Endometrium (tissue), 2 donors: ENCODE results near the gene GNB5.
"Not testable (repeated sequence)": the region's sequence is repeated elsewhere in the genome, so short reads cannot be mapped to it uniquely, and the experiment has no call there.

ENCODE experiments used
- FAIRE-seq: peaks from 2 replicates; lab custom pipeline; 2012; peaks lifted over from hg19 to GRCh38; lab: Jason Lieb, UNC
- donor health status: control.
- donor health status: control.

Gene GNB5

DNA sequence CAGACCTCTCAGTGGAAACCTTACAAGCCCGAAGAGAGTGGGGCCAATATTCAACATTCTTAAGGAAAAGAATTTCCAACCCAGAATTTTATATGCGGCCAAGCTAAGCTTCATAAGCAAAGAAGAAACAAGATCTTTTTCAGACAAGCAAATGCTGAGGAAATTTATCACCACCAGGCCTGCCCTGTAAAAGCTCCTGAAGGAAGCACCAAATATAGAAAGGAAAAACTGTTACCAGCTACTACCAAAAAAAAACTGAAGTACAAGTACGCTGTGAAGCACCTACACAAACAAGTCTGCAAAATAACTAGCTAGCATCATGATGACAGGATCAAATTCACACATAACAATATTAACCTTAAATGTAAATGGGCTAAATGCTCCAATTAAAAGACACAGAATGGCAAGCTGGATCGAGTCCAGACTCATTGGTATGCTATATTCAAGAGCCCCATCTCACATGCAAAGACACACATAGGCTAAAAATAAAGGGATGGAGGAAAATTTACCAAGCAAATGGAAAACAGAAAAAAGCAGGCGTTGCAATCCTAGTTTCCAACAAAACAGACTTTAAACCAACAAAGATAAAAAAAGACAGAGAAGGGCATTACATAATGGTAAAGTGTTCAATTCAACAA is 25.6 kb downstream of the GNB5 start:
- FAIRE-seq = not testable (repeated sequence)

DNA sequence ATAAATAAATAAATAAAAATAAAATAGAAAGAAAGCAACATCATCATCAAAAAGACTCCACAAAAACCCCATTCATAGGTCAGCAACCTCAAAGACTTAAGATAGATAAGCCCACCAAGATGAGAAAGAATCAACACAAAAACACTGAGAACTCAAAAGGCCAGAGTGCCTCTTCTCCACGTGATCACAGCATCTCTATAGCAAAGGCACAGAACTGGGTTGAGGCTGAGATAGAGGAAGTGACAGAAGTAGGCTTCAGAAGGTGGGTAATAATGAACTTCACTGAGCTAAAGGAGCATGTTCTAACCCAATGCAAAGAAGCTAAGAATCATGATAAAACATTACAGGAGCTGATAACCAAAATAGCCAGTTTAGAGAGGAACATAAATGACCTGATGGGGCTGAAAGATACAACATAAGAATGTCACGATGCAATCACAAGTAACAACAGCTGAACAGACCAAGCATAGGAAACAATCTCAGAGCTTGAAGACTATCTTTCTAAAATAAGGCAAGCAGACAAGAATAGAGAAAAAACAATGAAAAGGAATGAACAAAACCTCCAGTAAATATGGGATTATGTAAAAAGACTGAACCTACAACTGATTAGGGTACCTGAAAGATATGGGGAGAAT is 26.4 kb downstream of the GNB5 start:
- no peak for FAIRE-seq

DNA sequence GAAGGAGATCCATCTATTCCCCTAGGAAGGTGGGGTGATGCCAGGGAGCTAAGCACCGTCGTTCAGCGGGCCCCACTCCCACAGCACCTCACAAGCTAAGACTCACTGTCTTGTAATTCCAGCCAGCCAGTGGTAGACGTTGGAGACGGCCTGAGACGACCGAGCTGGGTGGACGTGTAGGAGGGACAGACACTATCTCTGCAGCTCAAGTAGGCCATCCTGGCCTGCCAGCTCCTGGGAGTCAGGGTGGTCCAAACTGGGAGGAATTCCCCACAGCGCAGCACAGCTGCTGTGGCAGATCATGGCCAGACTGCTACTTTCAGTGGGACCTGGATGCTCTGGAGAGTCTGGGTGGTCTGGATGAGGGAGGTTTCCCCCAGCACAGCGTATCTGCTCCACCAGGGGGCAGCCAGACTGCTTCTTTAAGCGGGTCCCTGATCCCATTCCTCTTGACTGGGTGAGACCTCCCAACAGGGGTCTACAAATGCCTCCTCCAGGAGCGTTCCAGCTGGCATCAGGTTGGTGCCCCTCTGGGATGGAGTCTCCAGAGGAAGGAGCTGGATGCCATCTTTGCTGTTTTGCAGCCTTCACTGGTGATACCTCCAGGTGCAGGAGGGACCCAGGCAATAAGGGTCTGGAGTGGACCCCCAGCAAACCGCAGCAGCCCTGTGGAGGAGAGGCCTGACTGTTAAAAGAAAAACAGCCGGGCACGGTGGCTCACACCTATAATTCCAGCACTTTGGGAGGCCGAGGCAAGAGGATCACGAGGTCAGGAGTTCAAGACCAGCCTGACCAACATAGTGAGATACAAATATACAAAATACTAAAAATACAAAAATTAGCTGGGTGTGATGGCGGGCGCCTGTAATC is 27.6 kb downstream of the GNB5 start:
- FAIRE-seq = no peak

DNA sequence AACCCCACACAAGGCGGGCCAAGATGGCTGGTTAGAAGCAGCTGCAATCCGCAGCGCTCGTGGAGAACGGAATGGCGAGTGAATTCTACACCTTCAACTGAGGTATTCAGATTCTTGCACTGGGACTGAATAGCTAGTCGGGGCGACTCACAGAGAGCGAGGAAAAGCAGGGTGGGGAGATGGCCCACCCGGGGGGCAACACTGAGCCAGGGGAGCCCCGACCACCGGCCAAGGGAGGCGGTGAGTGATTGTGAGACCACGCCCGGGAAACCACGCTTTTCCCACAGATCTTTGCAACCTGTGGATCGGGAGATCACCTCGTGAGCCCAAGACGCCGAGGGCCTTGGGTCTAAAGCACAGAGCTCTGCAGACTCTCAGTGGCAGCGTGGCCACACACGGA is 28.3 kb downstream of the GNB5 start:
- FAIRE-seq = no peak

DNA sequence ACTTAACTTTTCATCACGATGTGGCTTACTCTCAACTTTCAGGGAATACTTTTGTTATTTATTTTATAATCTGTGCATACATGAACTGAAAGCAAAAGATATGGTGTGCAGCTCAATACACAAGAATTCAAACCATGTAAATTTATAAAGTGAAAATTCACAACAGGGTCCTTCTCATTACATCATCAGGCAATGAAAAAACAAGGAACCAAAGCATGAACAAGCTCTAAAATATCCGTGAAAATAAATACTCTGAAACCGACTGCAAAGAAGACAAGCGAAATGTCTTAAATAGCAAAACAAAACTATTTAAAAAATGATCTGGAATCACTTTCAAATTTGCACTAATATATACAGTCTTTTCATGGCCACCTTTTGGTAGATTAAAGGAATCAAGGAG is 28.9 kb downstream of the GNB5 start:
- FAIRE-seq = no peak

DNA sequence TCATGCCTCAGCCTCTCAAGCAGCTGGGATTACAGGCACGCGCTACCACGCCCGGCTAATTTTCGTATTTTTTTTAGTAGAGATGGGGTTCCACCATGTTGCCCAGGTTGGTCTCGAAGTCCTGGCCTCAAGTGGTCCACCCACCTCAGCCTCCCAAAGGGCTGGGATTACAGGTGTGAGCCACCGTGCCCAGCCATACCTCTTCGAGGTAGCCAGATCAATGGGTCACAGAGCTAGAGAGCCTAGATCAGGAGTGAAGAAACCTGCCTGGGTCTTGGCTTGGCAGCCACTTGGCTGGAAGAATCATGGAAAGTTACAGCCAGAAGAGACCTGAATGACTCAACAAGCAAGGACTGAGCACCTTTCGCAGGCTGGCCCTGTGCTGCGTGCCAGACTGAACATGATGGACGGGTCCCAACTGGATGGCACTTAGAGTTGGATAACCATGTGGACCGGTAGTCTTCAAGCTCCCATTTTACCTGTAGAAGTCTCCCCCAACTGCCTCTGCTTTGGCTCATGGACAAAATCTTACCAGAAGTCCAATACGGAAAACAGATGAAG is 29.7 kb downstream of the GNB5 start:
- FAIRE-seq = no peak

DNA sequence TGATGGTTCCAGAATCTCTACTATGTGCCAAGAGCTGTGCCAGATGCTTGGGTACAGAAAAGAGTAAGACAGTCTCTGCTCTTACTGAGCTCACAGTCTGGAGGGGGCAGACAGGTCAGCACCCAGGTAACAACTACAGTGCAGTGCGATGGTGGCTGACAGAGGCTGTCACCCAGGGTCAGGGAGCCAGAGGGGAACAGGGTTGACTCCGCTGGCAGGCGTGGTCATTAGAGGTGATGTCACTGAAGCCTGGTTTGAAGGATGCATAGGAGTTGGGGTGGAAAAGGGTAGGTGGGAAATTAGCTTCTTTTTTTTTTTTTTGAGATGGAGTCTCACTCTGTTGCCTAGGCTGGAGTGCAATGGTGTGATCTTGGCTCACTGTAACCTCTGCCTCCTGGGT is 31.5 kb downstream of the GNB5 start:
- FAIRE-seq = no peak

DNA sequence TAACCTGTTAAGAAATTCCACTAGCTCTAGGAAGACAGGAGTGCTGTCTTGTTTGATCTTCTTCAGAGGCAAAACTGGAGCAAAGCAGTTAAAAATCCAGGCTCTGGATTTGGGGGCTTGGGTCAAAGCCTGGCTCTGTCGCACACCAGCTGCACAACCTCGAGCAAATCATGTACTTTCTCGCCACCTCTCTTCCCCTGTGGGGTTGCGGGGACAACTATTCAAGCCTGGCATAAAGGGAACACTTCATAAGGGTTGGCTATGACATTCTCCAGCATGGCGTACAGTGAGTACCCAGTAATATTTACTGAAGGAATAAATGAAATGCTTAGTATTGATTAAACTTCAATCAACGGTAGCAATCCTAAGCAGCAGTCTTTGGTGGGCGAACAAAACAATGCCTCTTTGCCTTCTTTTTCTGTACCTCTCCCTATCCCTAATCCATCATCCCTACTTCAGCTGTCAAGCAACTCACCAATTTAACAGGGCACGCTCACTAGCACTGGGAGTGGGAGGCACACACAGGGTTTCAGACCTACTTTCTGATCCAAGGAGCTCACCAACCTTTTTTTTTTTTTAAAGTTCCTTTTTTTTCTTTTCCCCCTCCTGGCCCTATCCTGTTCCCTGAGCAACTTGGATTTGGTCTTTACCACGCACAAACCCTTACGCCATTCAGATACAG is 33.0 kb downstream of the GNB5 start:
- FAIRE-seq = no peak

DNA sequence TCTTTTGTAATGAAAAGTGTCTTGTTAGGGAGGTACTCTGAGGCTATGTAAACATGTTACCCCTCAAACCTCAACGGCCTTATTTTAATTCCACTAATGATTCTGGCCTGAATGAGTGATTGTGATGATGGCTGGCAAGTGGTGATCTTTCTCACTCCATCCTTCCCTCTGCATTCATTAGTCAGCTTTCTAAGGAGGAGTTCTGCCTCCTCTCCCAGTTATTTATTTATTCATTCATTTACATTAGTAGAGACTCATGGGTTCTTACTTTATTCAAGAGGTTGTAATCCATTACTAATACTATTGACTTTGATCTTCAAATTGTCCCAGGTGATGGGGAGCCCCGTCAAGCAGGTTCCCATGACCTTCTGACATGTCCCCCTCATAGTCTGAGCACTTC is 35.3 kb downstream of the GNB5 start:
- FAIRE-seq = no peak

DNA sequence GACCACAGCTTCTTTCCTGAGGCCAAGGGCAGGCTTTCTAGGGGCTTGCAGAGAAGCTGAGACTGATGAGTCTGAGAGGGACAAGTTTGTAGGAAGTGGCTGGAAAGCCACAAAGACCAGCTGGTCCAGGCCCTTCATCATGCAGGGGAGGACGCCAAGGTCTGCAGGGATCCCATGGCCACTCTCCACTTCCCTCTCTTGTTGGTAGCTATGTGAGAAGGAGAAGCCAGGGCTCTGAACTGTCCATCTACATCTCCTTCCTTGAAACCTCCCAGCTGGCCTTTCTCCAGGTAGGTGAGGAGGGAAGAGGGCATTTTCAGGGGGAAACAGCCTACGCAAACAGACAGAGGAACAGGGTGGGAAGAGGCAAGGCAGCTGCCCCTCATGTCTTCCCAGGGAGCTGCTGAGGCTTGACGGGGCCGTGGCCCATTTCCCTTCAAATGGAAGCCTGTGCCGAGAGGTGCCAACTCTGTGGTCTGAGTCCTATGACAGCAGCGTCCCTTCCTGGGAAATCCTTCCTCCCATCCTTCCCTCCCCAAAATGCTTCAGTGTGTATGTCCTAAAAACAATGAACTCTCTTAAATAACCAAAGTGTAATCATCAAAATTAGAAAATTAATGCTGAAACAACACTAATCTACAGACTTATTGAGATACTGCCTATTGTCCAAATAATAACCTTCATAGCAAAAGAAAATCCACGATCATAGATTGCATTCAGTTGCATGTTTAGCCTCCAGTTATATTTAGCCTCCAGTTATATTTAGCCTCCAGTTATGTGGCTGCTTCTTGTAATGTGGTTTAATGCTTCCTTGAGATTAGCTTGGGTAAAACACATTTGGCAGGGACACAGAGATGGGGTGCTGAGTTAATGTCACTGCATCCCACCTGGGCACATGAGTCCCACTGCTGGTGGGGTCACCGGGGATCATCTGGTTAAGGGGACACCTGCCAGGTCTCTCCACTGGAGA is 36.0 kb downstream of the GNB5 start:
- FAIRE-seq = no peak

DNA sequence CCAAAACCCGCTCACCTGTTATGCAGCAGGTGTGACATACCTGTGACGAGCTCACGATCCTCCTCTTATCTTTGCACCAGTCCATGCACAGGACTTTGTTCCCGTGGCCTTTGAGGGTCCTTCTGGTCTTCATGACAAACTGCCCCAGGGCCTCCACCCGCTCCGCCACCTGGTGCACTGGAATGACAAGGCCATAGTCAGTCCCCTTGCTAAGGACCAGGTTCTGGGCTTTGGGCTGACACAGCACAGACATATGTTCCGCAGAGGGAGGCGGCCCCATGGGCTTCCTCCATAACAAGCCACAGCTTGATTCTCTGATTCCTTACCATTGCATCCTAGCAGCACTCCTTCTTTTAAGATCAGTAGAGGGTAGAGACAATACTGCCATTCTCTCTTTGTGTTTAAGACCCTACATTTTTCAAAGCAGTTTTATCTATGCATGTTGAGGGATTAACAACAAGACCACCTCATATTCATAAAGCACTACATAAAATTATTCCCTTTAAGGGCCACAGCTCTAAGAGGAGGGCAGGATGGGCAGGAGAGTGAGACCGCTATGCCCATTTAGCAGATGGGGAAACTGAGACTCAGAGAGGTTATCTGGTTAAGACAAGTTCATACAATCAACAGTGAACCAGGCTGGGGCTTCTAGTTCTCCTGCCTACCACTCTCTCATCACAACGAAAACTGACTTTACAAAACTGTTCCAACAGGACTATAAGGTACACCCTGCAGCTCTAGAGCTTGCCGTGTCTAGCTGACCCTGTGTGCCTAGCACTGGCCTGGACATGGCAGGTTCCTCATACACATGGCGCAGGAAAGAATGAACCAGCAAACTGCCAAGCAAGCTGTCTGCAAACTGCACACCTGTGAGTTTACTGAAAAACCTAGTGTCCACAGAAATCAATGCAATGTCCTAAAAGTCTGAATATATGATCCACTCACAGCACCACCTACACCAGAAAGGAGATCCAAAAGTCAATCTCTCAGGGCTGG is 37.0 kb downstream of the GNB5 start:
- no peak for FAIRE-seq

DNA sequence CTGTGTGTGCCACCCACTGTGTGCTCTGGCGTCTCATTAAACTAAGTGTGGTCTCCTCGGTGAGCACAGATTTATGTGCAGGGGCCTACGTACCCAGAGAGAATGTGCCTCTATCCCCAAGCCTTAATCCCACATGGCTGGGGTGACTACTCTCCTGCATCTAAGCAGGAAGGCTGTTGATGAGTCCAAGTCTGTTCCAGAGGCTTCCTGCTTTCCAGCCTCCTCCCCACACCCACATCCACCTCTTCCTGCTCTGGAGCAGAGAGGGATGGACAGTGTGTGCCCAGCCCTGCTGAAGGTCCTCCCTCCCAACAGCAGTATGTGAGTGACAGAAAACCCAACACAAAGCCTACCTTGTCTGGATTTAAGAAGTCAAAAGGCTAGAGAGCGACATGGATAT is 39.8 kb downstream of the GNB5 start:
- no peak for FAIRE-seq

DNA sequence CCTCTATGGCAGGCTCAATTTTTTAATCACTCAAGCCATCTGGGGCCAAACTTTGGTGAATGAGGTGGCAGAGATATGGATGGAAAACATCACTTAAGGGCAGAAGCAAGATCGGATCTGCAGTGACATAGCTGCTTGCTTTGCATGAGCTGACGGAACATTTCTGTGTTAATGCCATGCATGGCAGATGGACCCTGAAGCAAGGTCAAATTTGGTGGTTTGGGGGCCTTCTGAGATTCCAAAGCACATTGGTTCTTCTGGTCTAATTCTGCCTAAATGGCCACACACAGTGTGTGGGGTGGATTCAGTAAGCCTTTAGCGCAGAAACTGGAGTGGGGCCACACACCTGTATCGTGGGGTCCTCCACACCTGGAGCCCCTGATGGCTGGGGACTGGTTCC is 40.3 kb downstream of the GNB5 start:
- no peak for FAIRE-seq

DNA sequence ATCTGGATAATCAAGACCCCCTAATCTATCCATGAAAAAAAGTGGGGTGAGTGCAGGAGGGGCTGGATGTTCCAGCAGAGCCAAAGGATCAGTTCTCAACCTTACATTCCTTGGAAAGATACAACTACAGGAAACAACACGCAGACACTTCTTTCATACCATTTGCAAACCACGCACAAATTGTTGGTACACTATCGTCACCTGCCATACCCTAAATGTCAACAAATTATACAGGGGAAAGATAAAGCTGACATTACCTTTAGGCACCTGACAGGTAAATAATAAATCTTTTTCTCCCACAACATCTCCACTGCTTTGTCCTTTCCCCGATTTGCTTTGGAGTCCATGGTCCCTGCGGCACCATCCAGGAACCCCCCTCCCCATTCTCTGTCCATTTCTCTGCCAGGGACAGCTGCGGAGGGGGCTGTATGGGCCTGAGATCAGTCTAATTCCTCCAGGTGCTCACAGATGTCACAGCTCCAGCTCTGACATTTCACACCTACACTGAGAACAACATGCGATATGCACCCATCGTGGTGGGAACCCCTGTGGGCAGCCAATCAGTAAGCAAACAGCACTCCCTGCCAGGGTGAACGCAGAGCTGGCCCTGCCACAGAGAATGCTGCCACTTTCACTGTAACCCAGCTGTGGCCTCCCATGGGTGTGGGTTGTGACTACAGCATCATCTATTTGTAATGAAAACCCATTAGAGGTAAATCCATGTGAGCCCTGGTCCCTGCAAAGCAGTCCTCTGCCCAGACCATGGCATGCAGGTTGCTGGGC is 41.0 kb downstream of the GNB5 start:
- FAIRE-seq = no peak

DNA sequence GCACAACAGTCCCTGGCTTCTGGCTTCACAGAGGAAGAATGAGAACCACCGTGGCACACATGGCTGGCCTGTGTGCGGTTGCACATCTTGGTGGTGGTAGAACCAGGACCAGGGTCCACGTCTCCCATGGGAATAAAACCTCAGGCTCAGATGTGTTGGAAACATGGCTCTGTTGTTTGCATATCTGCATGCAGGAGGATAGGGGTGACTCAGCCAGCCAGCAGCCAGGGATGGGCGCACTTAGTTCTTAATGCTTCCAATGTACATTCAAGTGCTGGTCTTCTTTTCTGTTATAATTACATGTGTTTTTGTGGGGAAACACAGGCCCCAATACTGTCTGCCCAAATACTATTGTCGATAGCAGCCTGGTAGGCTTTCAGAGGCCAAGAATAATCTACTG is 42.8 kb downstream of the GNB5 start:
- no peak for FAIRE-seq

DNA sequence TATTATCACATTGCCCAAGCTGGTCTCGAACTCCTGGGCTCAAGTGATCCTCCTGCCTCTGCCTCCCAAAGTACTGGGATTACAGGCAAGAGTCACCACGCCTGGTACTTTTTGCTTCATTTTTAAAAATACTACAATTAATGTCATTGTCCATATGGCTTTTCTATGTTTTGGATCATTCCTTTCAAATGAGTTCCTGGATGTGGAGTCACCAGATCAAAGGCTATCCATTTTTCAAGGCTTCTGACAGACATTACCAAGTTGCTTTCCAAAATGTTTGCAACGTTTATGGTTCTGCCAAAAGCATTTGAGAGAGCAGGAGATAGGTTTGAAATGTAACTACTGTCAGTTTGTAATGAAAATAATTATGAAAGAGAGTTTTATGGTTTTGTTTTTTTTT is 44.4 kb downstream of the GNB5 start:
- no peak for FAIRE-seq

DNA sequence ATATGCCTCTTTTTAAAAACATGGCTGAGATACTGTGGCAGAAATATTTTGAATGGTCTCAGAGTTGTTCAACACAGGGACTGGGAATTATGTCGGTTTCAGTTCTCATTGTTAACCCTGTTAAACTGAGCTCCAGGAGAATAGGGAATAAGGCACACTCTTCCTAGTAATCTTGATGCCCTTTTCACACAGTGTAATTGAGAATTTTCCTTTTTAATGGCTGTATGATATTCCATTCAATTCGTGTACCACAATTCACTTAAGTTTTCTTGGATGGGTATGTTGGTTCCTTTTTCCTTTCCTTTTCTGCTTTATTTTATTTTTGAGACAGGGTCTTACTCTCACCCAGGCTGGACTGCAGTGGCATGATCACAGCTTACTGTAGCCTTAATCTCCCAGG is 44.9 kb downstream of the GNB5 start:
- no peak for FAIRE-seq

DNA sequence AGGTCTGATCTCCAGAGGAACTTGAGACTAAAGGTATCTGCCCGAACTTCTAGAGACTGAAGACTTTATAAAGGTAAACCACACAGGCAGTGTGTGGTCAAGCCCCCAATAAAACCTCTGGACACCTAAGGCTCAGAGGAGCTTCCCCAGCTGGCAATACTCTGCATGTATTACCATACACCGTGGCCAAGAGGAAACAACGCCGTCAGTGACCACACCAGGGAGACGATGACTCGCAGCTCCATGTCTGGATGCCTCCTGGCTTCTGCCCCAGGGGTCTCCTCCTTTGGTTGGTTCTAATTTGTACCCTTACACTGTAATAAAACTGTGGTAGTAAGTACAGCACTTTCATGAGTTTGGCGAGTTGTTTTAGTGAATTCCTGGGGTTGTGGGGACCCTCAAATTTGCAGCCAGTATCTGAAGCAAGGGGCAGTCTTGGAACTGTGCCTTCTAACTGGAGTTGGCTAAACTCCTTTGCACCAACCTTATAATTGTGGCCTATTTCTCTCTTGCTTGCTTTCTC is 46.5 kb downstream of the GNB5 start:
- no peak for FAIRE-seq

DNA sequence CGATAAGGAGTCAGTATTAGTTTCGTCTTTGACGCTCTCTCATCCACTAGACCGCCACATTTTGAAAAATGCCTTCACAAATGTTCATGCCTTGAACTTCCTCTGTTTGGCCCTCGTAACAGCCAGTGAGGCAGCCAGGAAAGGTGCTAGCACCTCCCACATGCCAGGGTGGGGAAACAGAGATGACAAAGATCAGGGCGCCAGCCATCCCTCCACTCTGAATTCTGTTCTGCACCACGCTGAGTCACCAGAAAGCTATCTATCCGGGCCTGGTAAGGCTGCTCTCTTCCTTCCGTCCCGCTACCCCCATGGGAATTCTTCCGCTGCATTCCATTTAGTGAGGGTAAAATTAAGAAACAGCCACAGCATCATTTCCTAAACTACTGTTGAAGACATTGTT is 47.3 kb downstream of the GNB5 start:
- FAIRE-seq = no peak
